Right forelimb (tissue), 1 donor: ENCODE results near the gene DUSP8.
"Not testable (repeated sequence)": the region's sequence is repeated elsewhere in the genome, so short reads cannot be mapped to it uniquely, and the experiment has no call there.

Source experiments
- DNase-seq: peaks from one replicate; pipeline ENCODE4 v3.0.0-alpha.2; 2018

Gene DUSP8

GRCh38 chr11:1512531-1513258 is 59.4 kb downstream of the DUSP8 start:
- DNase-seq, result not testable (repeated sequence)

GRCh38 chr11:1511937-1512496 is 60.1 kb downstream of the DUSP8 start:
- DNase-seq, result no peak

DNA sequence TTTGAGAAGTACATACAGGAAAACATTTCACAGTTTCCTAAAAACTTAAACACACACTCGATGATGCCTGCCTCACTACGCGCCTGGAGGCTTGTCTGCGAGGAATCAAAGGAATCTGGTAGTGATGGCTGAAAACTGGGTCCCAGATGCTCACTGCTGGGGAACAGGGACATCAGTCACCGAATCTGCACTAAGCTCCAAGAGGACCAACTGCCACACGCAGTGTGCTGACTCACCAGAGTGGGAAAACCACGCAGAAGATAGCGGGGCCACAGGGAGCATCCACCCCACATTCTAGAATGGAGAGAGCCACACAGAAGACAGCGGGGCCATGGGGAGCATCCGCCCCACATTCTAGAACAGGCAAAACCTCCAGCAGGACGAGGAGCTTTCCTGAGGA is 61.1 kb downstream of the DUSP8 start:
- DNase-seq, result no peak

DNA sequence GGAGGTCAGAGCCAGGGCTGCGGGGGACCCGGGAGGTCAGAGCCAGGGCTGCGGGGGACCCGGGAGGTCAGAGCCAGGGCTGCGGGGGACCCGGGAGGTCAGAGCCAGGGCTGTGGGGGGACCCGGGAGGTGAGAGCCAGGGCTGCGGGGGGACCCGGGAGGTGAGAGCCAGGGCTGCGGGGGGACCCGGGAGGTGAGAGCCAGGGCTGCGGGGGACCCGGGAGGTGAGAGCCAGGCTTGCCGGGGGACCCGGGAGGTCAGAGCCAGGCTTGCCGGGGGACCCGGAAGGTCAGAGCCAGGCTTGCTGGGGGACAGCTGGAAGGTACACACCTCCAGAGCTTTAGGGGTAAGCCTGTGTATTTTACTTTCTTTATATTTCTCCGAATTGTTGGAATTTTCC is 61.7 kb downstream of the DUSP8 start:
- DNase-seq, result not testable (repeated sequence)

GRCh38 chr11:1509626-1510255 is 62.3 kb downstream of the DUSP8 start:
- no peak for DNase-seq

- no peak for DNase-seq
Measured at GRCh38 chr11:1508986-1509385, 63.1 kb downstream of the DUSP8 start.

DNA sequence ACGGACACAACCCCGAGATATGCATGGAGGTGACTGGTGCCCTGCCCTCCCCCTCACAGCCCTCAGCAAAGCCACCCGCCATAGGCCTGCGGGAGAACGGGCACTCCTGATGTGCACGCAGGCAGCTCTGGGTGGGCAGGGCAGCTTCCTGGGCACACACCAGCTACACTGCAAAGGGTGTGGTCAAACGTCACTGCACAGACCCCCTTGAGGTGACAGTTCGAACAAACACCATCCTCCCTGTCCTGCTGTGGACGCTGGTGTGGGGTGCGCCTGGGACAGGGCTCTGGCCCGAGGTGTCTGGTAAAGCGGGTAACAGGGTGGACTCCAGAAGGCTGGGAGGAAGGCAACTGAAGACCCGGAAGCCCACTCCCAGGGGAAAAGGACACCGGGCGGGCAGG is 63.6 kb downstream of the DUSP8 start:
- DNase-seq, result no peak

GRCh38 chr11:1507381-1508140 is 64.5 kb downstream of the DUSP8 start:
- no peak for DNase-seq

DNA sequence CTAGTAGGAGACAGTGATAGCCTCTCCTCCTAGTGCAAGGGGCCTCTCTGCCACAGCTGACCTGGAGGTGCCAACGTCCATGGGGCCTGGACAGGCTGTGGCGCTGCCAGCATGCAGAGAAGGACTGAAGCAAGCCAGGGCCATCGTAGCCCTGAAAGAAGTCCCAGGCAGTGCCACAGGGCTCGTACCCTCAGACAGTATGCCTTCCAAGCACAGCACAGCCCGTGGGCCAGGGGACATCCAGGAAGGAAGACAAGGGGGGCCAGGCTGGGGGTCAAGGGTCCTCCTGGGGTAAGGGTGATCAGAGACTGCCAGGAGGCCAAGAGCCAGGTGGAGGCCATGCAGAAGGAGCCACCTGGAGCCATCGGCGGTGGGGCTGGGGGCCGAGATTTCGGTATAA is 65.1 kb downstream of the DUSP8 start:
- no peak for DNase-seq

DNA sequence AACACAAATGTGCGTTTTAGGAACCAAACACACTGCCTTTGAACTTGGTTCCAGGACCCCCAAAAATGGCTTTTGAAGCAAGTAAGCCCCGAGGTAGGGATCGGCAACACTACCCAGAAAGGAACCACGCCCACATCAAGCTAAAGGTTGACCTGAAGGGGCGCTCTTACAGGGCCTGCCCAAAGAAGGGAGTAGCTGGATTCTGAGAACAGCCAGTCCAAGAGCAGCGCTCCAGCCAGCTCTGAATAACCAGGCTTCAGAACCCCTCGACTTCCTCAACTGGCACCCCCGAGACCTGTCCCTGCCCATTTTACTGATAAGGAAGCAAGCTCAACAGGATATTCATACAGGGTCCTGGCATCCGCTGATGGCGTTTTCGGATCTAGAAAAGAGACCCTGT is 66.6 kb downstream of the DUSP8 start:
- DNase-seq, result no peak

DNA sequence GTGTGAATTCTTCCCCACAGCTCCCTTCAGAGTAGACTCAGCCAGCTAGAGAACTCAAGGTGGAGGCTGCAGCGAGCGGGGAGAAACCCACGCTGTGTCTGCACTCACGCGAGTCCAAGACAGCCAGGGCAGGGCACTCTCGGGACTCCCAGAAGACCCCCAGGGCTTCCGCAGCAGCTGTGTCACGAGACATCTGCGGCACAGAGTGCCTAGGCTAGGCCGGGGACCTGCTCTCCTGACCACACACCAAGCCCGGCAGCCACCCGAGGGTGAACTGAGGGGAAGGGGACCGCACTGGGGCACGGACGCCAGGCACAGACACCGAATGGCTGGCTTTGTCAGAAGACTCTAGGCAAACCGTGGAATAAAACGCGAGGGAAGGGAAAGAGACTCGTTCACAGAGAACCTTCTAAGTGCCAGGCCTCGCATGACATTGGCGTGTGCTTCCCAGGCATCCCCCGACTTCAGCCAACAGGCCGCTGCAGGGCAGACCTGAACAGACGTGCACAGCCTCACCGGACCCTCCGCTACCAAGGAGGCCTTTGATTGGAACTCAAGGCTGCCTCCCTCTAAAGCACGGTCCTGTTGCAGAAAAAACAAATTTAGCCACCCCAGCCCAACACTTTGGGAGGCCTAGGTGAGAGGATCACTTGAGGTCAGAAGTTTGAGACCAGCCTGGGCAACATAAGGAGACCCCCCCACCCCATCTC is 67.3 kb downstream of the DUSP8 start:
- DNase-seq, result no peak

DNA sequence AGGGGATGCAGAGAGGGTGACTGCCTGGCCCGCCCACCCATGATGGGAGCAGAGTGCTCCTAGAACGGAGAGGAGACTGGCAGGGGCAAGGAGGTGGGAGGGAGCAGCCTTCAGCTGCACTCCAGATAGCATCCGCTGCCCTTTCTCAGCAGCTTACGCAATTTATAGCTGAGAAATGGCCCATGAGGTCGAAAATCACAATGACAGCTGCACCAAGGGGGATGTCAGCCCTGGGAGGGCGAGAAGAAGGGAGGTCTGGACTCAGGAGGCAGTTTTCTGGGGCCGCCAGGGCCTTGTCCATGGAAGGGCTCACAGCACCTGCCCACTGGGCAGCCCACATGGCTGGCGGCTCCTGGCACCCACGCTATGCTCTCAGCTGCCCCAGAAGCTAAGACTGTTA is 67.9 kb downstream of the DUSP8 start:
- DNase-seq, result no peak
